ENCODE results near the gene PRM1. TPM values are rescaled to one million over a fixed set of nuclear protein-coding genes. Genes with fewer than 3 reads are reported as not detected.

Gene PRM1
- total RNA-seq, 1 experiment from 2014 or later, result not detected

DNA sequence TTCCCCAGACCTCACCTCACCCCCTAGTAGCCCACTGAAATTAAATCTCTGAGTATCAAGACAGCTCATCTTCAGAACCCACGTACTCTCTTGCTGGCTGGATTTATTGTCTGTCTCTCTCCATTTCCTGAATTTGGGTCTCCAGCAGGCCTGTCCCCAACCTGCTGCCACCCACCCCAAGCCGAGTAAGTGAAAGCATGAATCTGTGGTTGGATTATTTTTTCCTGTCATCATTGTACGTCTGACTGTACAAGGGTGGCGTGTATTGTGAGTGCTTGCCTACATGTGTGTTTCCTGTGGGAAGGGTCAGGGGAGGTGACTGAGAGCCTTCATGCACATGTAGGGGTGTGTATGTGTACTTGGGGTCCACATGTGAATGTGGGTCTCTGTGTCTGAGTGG lies 17.4 kb downstream of the PRM1 start:
- H3K9me3 ChIP-seq (ENCODE audit: low read depth, low read length, poor library complexity, severe bottlenecking), result no peaks in the 10 kb centered on the region
- ChIA-PET POLR2A (ENCODE audit: low non-redundant PET) (no interaction called here), CTCF (interaction anchor here (0.8 kb wide), 1 partner anchor 9 kb away, joined by 3 read pairs; no protein-coding TSS in a partner anchor)
- intact Hi-C loops (cut with micrococcal nuclease; ENCODE audit: unreplicated experiment), result no loop called here
- H3K4me1 ChIP-seq (ENCODE audit: insufficient read depth, low read length, poor library complexity, severe bottlenecking), result no peaks in the 10 kb centered on the region
- H3K27me3 ChIP-seq (replicated peaks; ENCODE audit: insufficient read depth, low read depth, low read length, poor library complexity), result no peaks in the 10 kb centered on the region
- H3K4me3 ChIP-seq (ENCODE audit: low read depth, low read length, poor library complexity, severe bottlenecking), result no peak overlapping the region
- TF ChIP-seq, protein P1, sequence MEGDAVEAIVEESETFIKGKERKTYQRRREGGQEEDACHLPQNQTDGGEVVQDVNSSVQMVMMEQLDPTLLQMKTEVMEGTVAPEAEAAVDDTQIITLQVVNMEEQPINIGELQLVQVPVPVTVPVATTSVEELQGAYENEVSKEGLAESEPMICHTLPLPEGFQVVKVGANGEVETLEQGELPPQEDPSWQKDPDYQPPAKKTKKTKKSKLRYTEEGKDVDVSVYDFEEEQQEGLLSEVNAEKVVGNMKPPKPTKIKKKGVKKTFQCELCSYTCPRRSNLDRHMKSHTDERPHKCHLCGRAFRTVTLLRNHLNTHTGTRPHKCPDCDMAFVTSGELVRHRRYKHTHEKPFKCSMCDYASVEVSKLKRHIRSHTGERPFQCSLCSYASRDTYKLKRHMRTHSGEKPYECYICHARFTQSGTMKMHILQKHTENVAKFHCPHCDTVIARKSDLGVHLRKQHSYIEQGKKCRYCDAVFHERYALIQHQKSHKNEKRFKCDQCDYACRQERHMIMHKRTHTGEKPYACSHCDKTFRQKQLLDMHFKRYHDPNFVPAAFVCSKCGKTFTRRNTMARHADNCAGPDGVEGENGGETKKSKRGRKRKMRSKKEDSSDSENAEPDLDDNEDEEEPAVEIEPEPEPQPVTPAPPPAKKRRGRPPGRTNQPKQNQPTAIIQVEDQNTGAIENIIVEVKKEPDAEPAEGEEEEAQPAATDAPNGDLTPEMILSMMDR (conservative IDR thresholded peaks at IDR 0.05; ENCODE audit: low read depth, low read length), result no peak
- no peak for TF ChIP-seq EZH2 (IDR thresholded peaks at IDR 0.05; ENCODE audit: borderline replicate concordance, low read depth, low read length, poor library complexity, severe bottlenecking)
- no peaks in the 10 kb centered on the region for H3K36me3 ChIP-seq (ENCODE audit: insufficient read depth, low read length, poor library complexity, severe bottlenecking)
- no peak overlapping the region for H3K27ac ChIP-seq (ENCODE audit: low read depth, low read length, poor library complexity, severe bottlenecking)
- BruUV-seq (replicated peaks), result no TSS peak
- no peak for DNase-seq (ENCODE audit: low spot score)

DNA sequence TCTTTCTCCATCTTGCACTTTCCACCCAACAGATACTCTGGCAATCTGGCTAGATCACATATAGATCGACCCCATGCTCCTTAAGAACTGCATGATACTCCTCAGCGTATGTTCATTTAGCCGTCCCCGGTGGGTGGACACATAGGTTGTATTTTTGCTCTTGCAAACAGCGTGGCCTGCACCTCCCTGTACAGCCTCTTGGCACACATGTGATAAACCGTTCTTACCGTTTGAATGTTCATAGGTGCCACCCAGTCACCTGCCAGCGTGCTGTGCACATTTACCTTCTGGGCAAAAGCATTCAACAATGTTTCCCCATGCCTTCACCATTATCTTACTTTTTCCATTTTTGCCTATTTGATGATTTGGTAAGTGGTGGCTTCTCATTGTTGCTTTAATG lies 18.2 kb downstream of the PRM1 start:
- ChIA-PET CTCF (interaction anchor here (0.8 kb wide), 1 partner anchor 292 kb away, joined by 5 read pairs; no protein-coding TSS in a partner anchor), POLR2A (ENCODE audit: low non-redundant PET) (no interaction called here)
- no peak for TF ChIP-seq EZH2 (IDR thresholded peaks at IDR 0.05; ENCODE audit: borderline replicate concordance, low read depth, low read length, poor library complexity, severe bottlenecking)
- TF ChIP-seq, protein P1 (conservative IDR thresholded peaks at IDR 0.05; ENCODE audit: low read depth, low read length), result no peak
- BruUV-seq (replicated peaks), result no TSS peak
- H3K4me1 ChIP-seq (ENCODE audit: insufficient read depth, low read length, poor library complexity, severe bottlenecking), result no peaks in the 10 kb centered on the region
- no peaks in the 10 kb centered on the region for H3K27me3 ChIP-seq (replicated peaks; ENCODE audit: insufficient read depth, low read depth, low read length, poor library complexity)
- H3K9me3 ChIP-seq (ENCODE audit: low read depth, low read length, poor library complexity, severe bottlenecking), result no peaks in the 10 kb centered on the region
- H3K36me3 ChIP-seq (ENCODE audit: insufficient read depth, low read length, poor library complexity, severe bottlenecking), result no peaks in the 10 kb centered on the region
- intact Hi-C loops (cut with micrococcal nuclease; ENCODE audit: unreplicated experiment), result no loop called here
- DNase-seq (ENCODE audit: low spot score), result no peak
- no peak overlapping the region for H3K27ac ChIP-seq (ENCODE audit: low read depth, low read length, poor library complexity, severe bottlenecking)
- no peak overlapping the region for H3K4me3 ChIP-seq (ENCODE audit: low read depth, low read length, poor library complexity, severe bottlenecking)

DNA sequence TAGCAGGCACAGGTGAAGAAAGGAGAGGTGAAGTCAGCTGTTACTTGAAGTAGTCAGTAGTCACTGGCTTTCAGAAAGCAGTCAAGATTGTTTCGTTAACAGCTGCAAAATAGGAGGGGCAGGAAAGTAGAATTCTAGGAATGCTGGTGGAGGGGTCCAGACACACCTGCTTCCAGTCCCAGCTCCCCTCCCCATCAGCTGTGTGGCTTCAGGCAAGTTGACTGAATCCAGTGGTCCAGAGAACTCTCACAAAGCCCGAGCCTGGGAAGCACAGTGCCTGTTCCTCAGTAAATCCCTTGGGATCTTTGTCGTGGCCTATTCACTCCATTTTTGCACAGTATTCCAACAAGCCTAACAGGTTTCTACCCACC lies 20.5 kb downstream of the PRM1 start:
- BruUV-seq (replicated peaks), result no TSS peak
- intact Hi-C loops (cut with micrococcal nuclease; ENCODE audit: unreplicated experiment), result no loop called here
- Histone ChIP-seq H3K36me3 (ENCODE audit: insufficient read depth, low read length, poor library complexity, severe bottlenecking) (no peaks in the 10 kb centered on the region), H3K9me3 (ENCODE audit: low read depth, low read length, poor library complexity, severe bottlenecking) (no peaks in the 10 kb centered on the region), H3K27ac (ENCODE audit: low read depth, low read length, poor library complexity, severe bottlenecking) (no peak overlapping the region), H3K4me1 (ENCODE audit: insufficient read depth, low read length, poor library complexity, severe bottlenecking) (peaks cover 6% of the 10 kb centered on the region), H3K4me3 (ENCODE audit: low read depth, low read length, poor library complexity, severe bottlenecking) (no peak overlapping the region), H3K27me3 (replicated peaks; ENCODE audit: insufficient read depth, low read depth, low read length, poor library complexity) (no peaks in the 10 kb centered on the region)
- ChIA-PET POLR2A (ENCODE audit: low non-redundant PET) (interaction anchor here (0.6 kb wide), 1 partner anchor 280 kb away, joined by 6 read pairs; no protein-coding TSS in a partner anchor), CTCF (interaction anchor here (0.5 to 0.9 kb wide), 2 partner anchors 111 to 138 kb away, joined by 3 to 4 read pairs; no protein-coding TSS in a partner anchor)
- no peak for TF ChIP-seq EZH2 (IDR thresholded peaks at IDR 0.05; ENCODE audit: borderline replicate concordance, low read depth, low read length, poor library complexity, severe bottlenecking)
- TF ChIP-seq, protein P1 (conservative IDR thresholded peaks at IDR 0.05; ENCODE audit: low read depth, low read length), result no peak
- DNase-seq (ENCODE audit: low spot score), result no peak
